IMR-90 (cell line): ENCODE data around the gene ZNF440. TPM values are rescaled to one million over a fixed set of nuclear protein-coding genes. Genes with fewer than 3 reads are reported as not detected.

Experiments used
- ATAC-seq: fragments of 200-7000 bp; cut with Tn5 transposase; 2 replicates; pipeline ENCODE4 v1.9.1; 2020; ENCODE audit warnings: low read depth, mild to moderate bottlenecking, moderate library complexity
- BruUV-seq: library from RNA; stranded (reverse); fragments of 400-500 nt; replicated peaks from 2 replicates; lab custom pipeline; 2021; lab: Mats Ljungman, UMichigan
- CTCF ChIA-PET: fragments of 300-600 bp; formaldehyde crosslinking; extraction: SDS; loops from one replicate; lab custom pipeline; 2021; ENCODE audit warnings: antibody characterized with exemption; lab: Yijun Ruan, JAX
- POLR2A ChIA-PET: fragments of 300-600 bp; sonication (Branson Sonifier 250); formaldehyde crosslinking; loops from one replicate; lab custom pipeline; 2022; ENCODE audit warnings: antibody characterized with exemption; ENCODE audit not compliant: unreplicated experiment; lab: Charles Lee
- DNase-seq: peaks from one replicate; pipeline ENCODE4 v3.0.0; 2013
- H2AFZ ChIP-seq: replicated peaks from 2 replicates; pipeline ENCODE3; 2013; ENCODE audit warnings: low read length, mild to moderate bottlenecking; ENCODE audit not compliant: poor library complexity
- H2AK5ac ChIP-seq: 2 replicates; pipeline ENCODE4 v1.6.1; 2013; ENCODE audit warnings: low read depth, low read length, inconsistent platforms
- H2AK9ac ChIP-seq: replicated peaks from 2 replicates; pipeline ENCODE3; 2013; ENCODE audit warnings: mild to moderate bottlenecking, low read depth, low read length, moderate library complexity; ENCODE audit not compliant: poor library complexity
- H2BK120ac ChIP-seq: 2 replicates; pipeline ENCODE4 v1.6.1; 2013; ENCODE audit warnings: low read depth, low read length, inconsistent platforms
- H2BK15ac ChIP-seq: 3 replicates; pipeline ENCODE4 v1.6.1; 2013; ENCODE audit warnings: low read depth, low read length, inconsistent platforms
- H2BK20ac ChIP-seq: 2 replicates; pipeline ENCODE4 v1.6.1; 2013; ENCODE audit warnings: low read depth, mild to moderate bottlenecking, inconsistent platforms, low read length, moderate library complexity
- H2BK5ac ChIP-seq: 2 replicates; pipeline ENCODE4 v1.6.1; 2013; ENCODE audit warnings: mild to moderate bottlenecking, low read depth, low read length, inconsistent platforms; ENCODE audit not compliant: poor library complexity, severe bottlenecking
- H3K14ac ChIP-seq: replicated peaks from 2 replicates; pipeline ENCODE4 v1.6.1; 2013; ENCODE audit warnings: low read depth, low read length, inconsistent platforms
- H3K18ac ChIP-seq: 2 replicates; pipeline ENCODE4 v1.6.1; 2013; ENCODE audit warnings: low read depth, low read length, control low read depth
- H3K23ac ChIP-seq: 2 replicates; pipeline ENCODE4 v1.6.1; 2013; ENCODE audit warnings: low read depth, low read length, inconsistent platforms
- H3K27ac ChIP-seq: 2 replicates; pipeline ENCODE4 v1.5.1; 2013; ENCODE audit warnings: mild to moderate bottlenecking, control low read depth, low read length; ENCODE audit not compliant: insufficient read depth
- H3K27me3 ChIP-seq: 2 replicates; pipeline ENCODE4 v1.6.1; 2013; ENCODE audit warnings: low read length; ENCODE audit not compliant: control insufficient read depth, insufficient read depth
- H3K36me3 ChIP-seq: 2 replicates; pipeline ENCODE4 v1.6.1; 2013; ENCODE audit warnings: low read length, mixed read lengths; ENCODE audit not compliant: control insufficient read depth, insufficient read depth
- H3K4ac ChIP-seq: 2 replicates; pipeline ENCODE4 v1.6.1; 2013; ENCODE audit warnings: low read depth, low read length, inconsistent platforms
- H3K4me1 ChIP-seq: 2 replicates; pipeline ENCODE4 v1.6.1; 2013; ENCODE audit warnings: low read length, mixed read lengths; ENCODE audit not compliant: control insufficient read depth, insufficient read depth
- H3K4me2 ChIP-seq: 2 replicates; pipeline ENCODE4 v1.6.1; 2013; ENCODE audit warnings: low read depth, mild to moderate bottlenecking, control low read depth, low read length, moderate library complexity
- H3K4me3 ChIP-seq: 2 replicates; pipeline ENCODE4 v1.5.1; 2013; ENCODE audit warnings: low read depth, mild to moderate bottlenecking, control low read depth, low read length, moderate library complexity; ENCODE audit not compliant: insufficient read depth
- H3K56ac ChIP-seq: 2 replicates; pipeline ENCODE4 v1.6.1; 2013; ENCODE audit warnings: low read length, inconsistent platforms; ENCODE audit not compliant: insufficient read depth; ENCODE audit errors: extremely low read depth
- H3K79me1 ChIP-seq, 2 experiments: 2 replicates each; pipeline ENCODE4 v1.6.1; 2013; ENCODE audit warnings: low read length in 2 of 2, inconsistent platforms in 1 of 2, low read depth in 1 of 2
- H3K9ac ChIP-seq: 2 replicates; pipeline ENCODE4 v1.6.1; 2013; ENCODE audit warnings: low read depth, low read length, control low read depth
- H3K9me1 ChIP-seq: 2 replicates; pipeline ENCODE4 v1.6.1; 2013; ENCODE audit warnings: low read length, inconsistent platforms; ENCODE audit not compliant: insufficient read depth
- H3K9me3 ChIP-seq: 2 replicates; pipeline ENCODE4 v1.6.1; 2013; ENCODE audit warnings: low read length; ENCODE audit not compliant: control insufficient read depth, insufficient read depth
- H4K20me1 ChIP-seq: 2 replicates; pipeline ENCODE4 v1.6.1; 2013; ENCODE audit warnings: low read length, inconsistent platforms; ENCODE audit not compliant: insufficient read depth
- H4K5ac ChIP-seq: 2 replicates; pipeline ENCODE4 v1.6.1; 2013; ENCODE audit warnings: mild to moderate bottlenecking, low read depth, low read length, control low read depth
- H4K8ac ChIP-seq, 2 experiments: 2 replicates each; pipeline ENCODE4 v1.6.1; 2013; ENCODE audit warnings: low read depth in 2 of 2, low read length in 2 of 2, control low read depth in 1 of 2, inconsistent platforms in 1 of 2
- H4K91ac ChIP-seq: 2 replicates; pipeline ENCODE4 v1.6.1; 2013; ENCODE audit warnings: low read depth, low read length, inconsistent platforms; ENCODE audit not compliant: insufficient read depth
- BHLHE40 ChIP-seq: fragments of 150-350 bp; IDR thresholded peaks from 2 replicates; pipeline ENCODE4 v1.6.1; 2016; ENCODE audit warnings: mild to moderate bottlenecking, low read depth, low read length
- CEBPB ChIP-seq: IDR thresholded peaks from 2 replicates; pipeline ENCODE4 v1.6.1; 2012; ENCODE audit warnings: low read depth, low read length, improper control_type of control experiment
- CHD1 ChIP-seq: IDR thresholded peaks from 2 replicates; pipeline ENCODE4 v1.6.1; 2012; ENCODE audit warnings: low read depth, low read length, improper control_type of control experiment
- ELK1 ChIP-seq: fragments of 150-350 bp; IDR thresholded peaks from 2 replicates; pipeline ENCODE4 v1.6.1; 2016; ENCODE audit warnings: low read depth, mild to moderate bottlenecking, low read length, moderate library complexity, borderline replicate concordance
- FOS ChIP-seq: fragments of 150-350 bp; IDR thresholded peaks from 2 replicates; pipeline ENCODE4 v1.6.1; 2016; ENCODE audit warnings: low read depth, low read length
- MAFK ChIP-seq: IDR thresholded peaks from 2 replicates; pipeline ENCODE4 v1.6.1; 2012; ENCODE audit warnings: low read depth, low read length, improper control_type of control experiment
- MAZ ChIP-seq: IDR thresholded peaks from 2 replicates; pipeline ENCODE4 v1.6.1; 2012; ENCODE audit warnings: low read depth, mild to moderate bottlenecking, low read length, improper control_type of control experiment, moderate library complexity, borderline replicate concordance
- MXI1 ChIP-seq: IDR thresholded peaks from 2 replicates; pipeline ENCODE4 v1.6.1; 2012; ENCODE audit warnings: low read depth, mild to moderate bottlenecking, low read length, moderate library complexity, borderline replicate concordance
- NFE2L2 ChIP-seq: fragments of 150-350 bp; IDR thresholded peaks from 2 replicates; pipeline ENCODE4 v1.6.1; 2016; ENCODE audit warnings: low read depth, mild to moderate bottlenecking, low read length
- POLR2A ChIP-seq: IDR thresholded peaks from 2 replicates; pipeline ENCODE4 v1.6.1; 2012; ENCODE audit warnings: mild to moderate bottlenecking, low read depth, low read length
- RAD21 ChIP-seq: IDR thresholded peaks from 2 replicates; pipeline ENCODE4 v1.6.1; 2012; ENCODE audit warnings: low read length, improper control_type of control experiment
- RCOR1 ChIP-seq: IDR thresholded peaks from 2 replicates; pipeline ENCODE4 v1.6.1; 2012; ENCODE audit warnings: mild to moderate bottlenecking, low read length, improper control_type of control experiment; ENCODE audit not compliant: insufficient replicate concordance
- RFX5 ChIP-seq: IDR thresholded peaks from 2 replicates; pipeline ENCODE4 v1.8.0; 2012; ENCODE audit warnings: low read depth, mild to moderate bottlenecking, low read length, moderate library complexity
- SMC3 ChIP-seq: fragments of 150-350 bp; IDR thresholded peaks from 2 replicates; pipeline ENCODE4 v1.6.1; 2016; ENCODE audit warnings: low read depth, mild to moderate bottlenecking, antibody characterized with exemption, low read length, moderate library complexity
- USF2 ChIP-seq: fragments of 150-350 bp; IDR thresholded peaks from 2 replicates; pipeline ENCODE4 v1.6.1; 2017; ENCODE audit warnings: mild to moderate bottlenecking, antibody characterized with exemption, low read length, low read depth
- WGBS, 2 experiments: methylation state at CpG; one replicate each; pipeline versions ENCODE4 v1.1.5 to v1.1.7; 2013; ENCODE audit warnings: missing lambda C conversion rate in 2 of 2; ENCODE audit not compliant: insufficient read length in 1 of 2; ENCODE audit errors: extremely low coverage in 2 of 2; 5-methylcytosine and 5-hydroxymethylcytosine counted together
- dilution Hi-C: fragments of 300-500 bp; cut with HindIII; formaldehyde crosslinking; loops from one replicate; pipeline ENCODE4 v1.14.3; 2018; ENCODE audit warnings: low sequenced_read_pairs; ENCODE audit not compliant: unreplicated experiment
- in situ Hi-C: fragments of 300-500 bp; cut with MboI; formaldehyde crosslinking; loops from 3 replicates; pipeline ENCODE4 v1.14.3; 2019; ENCODE audit warnings: low sequenced_read_pairs, inconsistent platforms, mixed read lengths
- intact Hi-C: fragments of 100-400 bp; cut with micrococcal nuclease; formaldehyde crosslinking; loops from 2 replicates; pipeline ENCODE4 v1.10.0; 2022
- polyA plus RNA-seq, 3 experiments: library from polyadenylated mRNA; depleted of rRNA; stranded (reverse); fragments of >200 nt; gene quantifications; 2 replicates each; pipeline ENCODE4 v1.2.3, GENCODE V29; 2012; ENCODE audit warnings: low replicate concordance in 1 of 3
- total RNA-seq: library from RNA; depleted of rRNA; stranded (reverse); fragments of >200 nt; gene quantifications from 2 replicates; pipeline ENCODE4 v1.2.3, GENCODE V29; 2012
- TF ChIP-seq, protein P1 (sequence below): conservative IDR thresholded peaks from 2 replicates; pipeline ENCODE4 v1.5.1; 2012; ENCODE audit warnings: mild to moderate bottlenecking, low read depth, low read length, improper control_type of control experiment

Gene ZNF440
- total and polyA plus RNA-seq, 2 of the 4 experiments (the other 2 are of a cell fraction), result 2.8 to 8.4 TPM

DNA sequence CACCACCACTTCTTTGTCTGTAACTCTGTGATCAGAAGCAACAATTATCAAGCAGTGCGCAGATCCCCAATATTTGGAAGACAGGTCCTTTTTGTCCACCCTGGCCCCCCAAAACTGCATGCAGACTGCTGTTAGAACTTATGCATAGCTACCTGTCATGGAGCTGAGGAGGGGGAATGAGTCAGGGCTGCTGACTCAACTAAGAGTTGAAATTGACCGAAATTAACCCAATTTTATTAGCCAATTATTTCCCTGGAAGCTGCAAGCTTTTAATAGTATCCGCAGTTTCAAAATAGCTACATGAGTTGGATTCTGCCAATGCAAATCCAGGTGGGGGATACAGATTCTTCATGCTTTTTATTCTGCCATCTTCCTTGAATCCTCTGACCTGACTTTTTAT lies 29.7 kb upstream of the ZNF440 start:
- Histone ChIP-seq H3K4me1 (no peaks in the 10 kb centered on the region), H3K18ac (no peak overlapping the region), H3K36me3 (peaks cover 24% of the 10 kb centered on the region), H2BK15ac (no peak overlapping the region), H3K4me3 (no peak overlapping the region), H3K4ac (no peak overlapping the region), H2AFZ (no peak overlapping the region), H3K14ac (no peak overlapping the region), H2AK9ac (no peak overlapping the region), H3K56ac (no peak overlapping the region), H3K9me3 (peaks cover 69% of the 10 kb centered on the region), H2BK120ac (no peak overlapping the region), H3K9ac (no peak overlapping the region), H4K5ac (no peak overlapping the region), H4K20me1 (no peaks in the 10 kb centered on the region), H4K91ac (no peak overlapping the region), H4K8ac (no peak overlapping the region), H3K27me3 (no peaks in the 10 kb centered on the region), H2BK20ac (no peak overlapping the region), H3K27ac (no peak overlapping the region), H3K79me1 (no peaks in the 10 kb centered on the region), H2AK5ac (no peak overlapping the region), H2BK5ac (no peak overlapping the region), H3K23ac (no peak overlapping the region), H3K9me1 (no peaks in the 10 kb centered on the region), H3K4me2 (no peak overlapping the region)
- CTCF ChIA-PET, result no interaction called here
- no peak for DNase-seq
- POLR2A ChIA-PET, result no interaction called here
- no CpG with 5 or more reads among the region's 3 CpGs for WGBS, 2 experiments
- in situ Hi-C loops, result no loop called here
- no peak for TF ChIP-seq ELK1
- TF ChIP-seq CHD1, result no peak
- no peak for TF ChIP-seq MAFK
- no peak for TF ChIP-seq MXI1
- TF ChIP-seq RAD21, result no peak
- TF ChIP-seq, protein P1, sequence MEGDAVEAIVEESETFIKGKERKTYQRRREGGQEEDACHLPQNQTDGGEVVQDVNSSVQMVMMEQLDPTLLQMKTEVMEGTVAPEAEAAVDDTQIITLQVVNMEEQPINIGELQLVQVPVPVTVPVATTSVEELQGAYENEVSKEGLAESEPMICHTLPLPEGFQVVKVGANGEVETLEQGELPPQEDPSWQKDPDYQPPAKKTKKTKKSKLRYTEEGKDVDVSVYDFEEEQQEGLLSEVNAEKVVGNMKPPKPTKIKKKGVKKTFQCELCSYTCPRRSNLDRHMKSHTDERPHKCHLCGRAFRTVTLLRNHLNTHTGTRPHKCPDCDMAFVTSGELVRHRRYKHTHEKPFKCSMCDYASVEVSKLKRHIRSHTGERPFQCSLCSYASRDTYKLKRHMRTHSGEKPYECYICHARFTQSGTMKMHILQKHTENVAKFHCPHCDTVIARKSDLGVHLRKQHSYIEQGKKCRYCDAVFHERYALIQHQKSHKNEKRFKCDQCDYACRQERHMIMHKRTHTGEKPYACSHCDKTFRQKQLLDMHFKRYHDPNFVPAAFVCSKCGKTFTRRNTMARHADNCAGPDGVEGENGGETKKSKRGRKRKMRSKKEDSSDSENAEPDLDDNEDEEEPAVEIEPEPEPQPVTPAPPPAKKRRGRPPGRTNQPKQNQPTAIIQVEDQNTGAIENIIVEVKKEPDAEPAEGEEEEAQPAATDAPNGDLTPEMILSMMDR, result no peak
- TF ChIP-seq MAZ, result no peak
- no peak for TF ChIP-seq SMC3
- TF ChIP-seq POLR2A, result no peak
- no peak for TF ChIP-seq USF2
- no peak for TF ChIP-seq RFX5
- no peak for TF ChIP-seq CEBPB
- TF ChIP-seq BHLHE40, result no peak
- TF ChIP-seq NFE2L2, result no peak
- TF ChIP-seq FOS, result no peak
- TF ChIP-seq RCOR1, result no peak
- no TSS peak for BruUV-seq
- intact Hi-C loops, result no loop called here
- dilution Hi-C loops, result no loop called here
- ATAC-seq, result no peak
